ENCODE results near the gene SAMHD1.

GRCh38 chr20:36880741-36881250, 70.7 kb downstream of the SAMHD1 start:
- no peak for TF ChIP-seq CTCF (IDR thresholded peaks at IDR 0.05)
- TF ChIP-seq EP300 (IDR thresholded peaks at IDR 0.05): no peak
